HG02610 (cell line): ENCODE results near the gene PTH2.
"Not testable (repeated sequence)": the region's sequence is repeated elsewhere in the genome, so short reads cannot be mapped to it uniquely, and the experiment has no call there.

ENCODE experiments used
- ATAC-seq: cut with Tn5 transposase; IDR thresholded peaks from one replicate; pipeline ENCODE4 v1.9.1; 2021; ENCODE audit warnings: mild to moderate bottlenecking, moderate library complexity; ENCODE audit not compliant: unreplicated experiment

Gene PTH2

GRCh38 chr19:49390131-49390928 is 32.9 kb downstream of the PTH2 start:
- no peak for ATAC-seq

- ATAC-seq = no peak
Observed at GRCh38 chr19:49389406-49389805, 33.8 kb downstream of the PTH2 start.

GRCh38 chr19:49387936-49388372 is 35.3 kb downstream of the PTH2 start, which contains the start of gene KASH5:
Gene KASH5 (plus strand): TSS chr19:49388249. CDS start chr19:49390884, 2,635 bp downstream.
- ATAC-seq = no peak

- ATAC-seq = no peak
Observed at GRCh38 chr19:49383599-49383998, 39.6 kb downstream of the PTH2 start.

GRCh38 chr19:49382639-49383038 is 40.6 kb downstream of the PTH2 start:
- ATAC-seq = no peak

- ATAC-seq = no peak
Observed at GRCh38 chr19:49380391-49380790, 42.9 kb downstream of the PTH2 start.

- ATAC-seq = no peak
Observed at GRCh38 chr19:49378512-49378911, 44.7 kb downstream of the PTH2 start.

GRCh38 chr19:49374665-49375434 is 48.4 kb downstream of the PTH2 start:
- no peak for ATAC-seq

- not testable (repeated sequence) for ATAC-seq
Observed at GRCh38 chr19:49373174-49373573, 50.1 kb downstream of the PTH2 start.
